CD4-positive, alpha-beta T cell (primary cell): ENCODE measurements around the gene CELSR2. TPM values are rescaled to one million over a fixed set of nuclear protein-coding genes. Genes with fewer than 3 reads are reported as not detected.

Experiments
- ATAC-seq: fragments of 200-7000 bp; cut with Tn5 transposase; one replicate; pipeline ENCODE4 v1.10.0; 2022; ENCODE audit warnings: mild to moderate bottlenecking; ENCODE audit not compliant: poor library complexity
- CTCF ChIA-PET: fragments of 350-600 bp; sonication (Branson Sonifier 250); formaldehyde crosslinking; loops from one replicate; lab custom pipeline; 2021; ENCODE audit warnings: antibody characterized with exemption, inconsistent platforms; lab: Charles Lee
- POLR2A ChIA-PET: fragments of 350-600 bp; sonication (Branson Sonifier 250); formaldehyde crosslinking; loops from one replicate; lab custom pipeline; 2021; ENCODE audit warnings: antibody characterized with exemption, inconsistent platforms; lab: Charles Lee
- DNase-seq, 14 experiments: peaks; one replicate each; pipeline ENCODE4 v3.0.0-alpha.2; 2013 to 2020; ENCODE audit warnings: mixed read lengths in 2 of 14
- H3K27ac ChIP-seq, 2 donors: one replicate each; pipeline versions ENCODE4 v1.5.1 to v1.7.0; 2013; ENCODE audit warnings: low read length in 2 of 2, low read depth in 1 of 2, mild to moderate bottlenecking in 1 of 2
- H3K27me3 ChIP-seq, 2 experiments: 1 replicate in 1 of 2; 2 replicates in 1 of 2; pipeline versions ENCODE4 v1.6.1 to v1.7.0; 2013; ENCODE audit warnings: low read length in 2 of 2, control low read depth in 1 of 2, mild to moderate bottlenecking in 1 of 2, moderate library complexity in 1 of 2; ENCODE audit not compliant: insufficient read depth in 2 of 2, control insufficient read depth in 1 of 2
- H3K36me3 ChIP-seq: one replicate; pipeline ENCODE4 v1.6.1; 2013; ENCODE audit warnings: low read length, control low read depth; ENCODE audit not compliant: insufficient read depth
- H3K4me1 ChIP-seq: one replicate; pipeline ENCODE4 v1.6.1; 2013; ENCODE audit warnings: low read length, control low read depth; ENCODE audit not compliant: insufficient read depth
- H3K4me3 ChIP-seq: one replicate; pipeline ENCODE4 v1.5.1; 2013; ENCODE audit warnings: mild to moderate bottlenecking, low read length, moderate library complexity
- H3K9me3 ChIP-seq, 2 experiments: 1 replicate in 1 of 2; 2 replicates in 1 of 2; pipeline versions ENCODE4 v1.6.1 to v1.7.0; 2013; ENCODE audit warnings: low read length in 2 of 2, mild to moderate bottlenecking in 2 of 2, control low read depth in 1 of 2, moderate library complexity in 1 of 2; ENCODE audit not compliant: control insufficient read depth in 1 of 2, insufficient read depth in 1 of 2
- H3K27ac Mint-ChIP-seq: one replicate; pipeline ENCODE4 v1.8.0; 2020; ENCODE audit warnings: mixed read lengths
- H3K27me3 Mint-ChIP-seq: one replicate; pipeline ENCODE4 v1.8.0; 2021; ENCODE audit warnings: mixed read lengths
- H3K36me3 Mint-ChIP-seq: one replicate; pipeline ENCODE4 v1.8.0; 2021; ENCODE audit warnings: low read depth, mixed read lengths
- H3K4me1 Mint-ChIP-seq: one replicate; pipeline ENCODE4 v1.8.0; 2021; ENCODE audit warnings: low read depth, mixed read lengths
- H3K4me3 Mint-ChIP-seq: one replicate; pipeline ENCODE4 v1.8.0; 2020; ENCODE audit warnings: mild to moderate bottlenecking, mixed read lengths
- H3K9me3 Mint-ChIP-seq: one replicate; pipeline ENCODE4 v1.8.0; 2020; ENCODE audit warnings: mixed read lengths
- CTCF ChIP-seq: fragments of 200-600 bp; IDR thresholded peaks from one replicate; pipeline ENCODE4 v1.8.0; 2022; ENCODE audit warnings: antibody characterized with exemption, mild to moderate bottlenecking
- intact Hi-C, 2 experiments: fragments of 100-400 bp; cut with DNase I in 1 of 2; cut with micrococcal nuclease in 1 of 2; formaldehyde crosslinking; loops; one replicate each; pipeline versions ENCODE4 v1.15.1 to v1.9.0; 2023 to 2025; cut with DNase I, micrococcal nuclease
- total RNA-seq, 174 experiments: library from RNA in 2 of 174; stranded (reverse) in 2 of 174; gene quantifications; one replicate each; pipeline ENCODE4 v1.2.3 and lab custom pipeline; 2021 to 2026

Gene CELSR2
- total RNA-seq, 2 experiments from 2014 or later, result 3.6 TPM

GRCh38 chr1:109239409-109240068 is 9.8 kb upstream of the CELSR2 start:
- peaks cover 29% of the 10 kb centered on the region for H3K4me1 ChIP-seq
- intact Hi-C loops, result no loop called here
- ChIA-PET POLR2A (interaction anchor here (0.6 to 2.8 kb wide), 5 partner anchors 10 to 293 kb away, joined by 3 to 15 read pairs (median 3); partner anchors contain the start of genes CELSR2 and SARS1), CTCF (no interaction called here)
- H3K36me3 ChIP-seq, result peaks cover 46% of the 10 kb centered on the region
- Mint-ChIP-seq H3K27me3 (no peaks in the 10 kb centered on the region), H3K4me1 (peaks cover 32% of the 10 kb centered on the region), H3K4me3 (no peak overlapping the region), H3K36me3 (peaks cover 50% of the 10 kb centered on the region), H3K27ac (peak overlapping the region; percentile 73), H3K9me3 (no peaks in the 10 kb centered on the region)
- H3K27ac ChIP-seq, result no peak overlapping the region
- no peaks in the 10 kb centered on the region for H3K9me3 ChIP-seq
- ATAC-seq, result peak; percentile 75
- H3K27me3 ChIP-seq, result peaks cover 0 to 3% of the 10 kb centered on the region in 2 experiments
- no peak overlapping the region for H3K4me3 ChIP-seq
- peak in 5 of 14 experiments; percentile 31 to 64 (median 40) for DNase-seq
- peak; percentile 26 for TF ChIP-seq CTCF

- ChIA-PET POLR2A (interaction anchor here (1.3 to 2.8 kb wide), 3 partner anchors 9 to 26 kb away, joined by 3 to 15 read pairs (median 4); partner anchors contain the start of genes CELSR2 and SARS1), CTCF (no interaction called here)
- no peaks in the 10 kb centered on the region for H3K27me3 Mint-ChIP-seq
- H3K9me3 ChIP-seq, result no peaks in the 10 kb centered on the region
- H3K27ac ChIP-seq, result no peak overlapping the region
- peaks cover 37% of the 10 kb centered on the region for H3K36me3 ChIP-seq
- intact Hi-C loops, result no loop called here
- no peak overlapping the region for H3K4me3 Mint-ChIP-seq
- H3K27ac Mint-ChIP-seq, result peak overlapping the region; percentile 73
- H3K27me3 ChIP-seq, result peaks cover 0 to 3% of the 10 kb centered on the region in 2 experiments
- peaks cover 27% of the 10 kb centered on the region for H3K4me1 ChIP-seq
- DNase-seq (peak in 6 of 14 experiments; percentile 18 to 43 (median 28)), ATAC-seq (peak; percentile 22)
- no peaks in the 10 kb centered on the region for H3K9me3 Mint-ChIP-seq
- peaks cover 40% of the 10 kb centered on the region for H3K36me3 Mint-ChIP-seq
- TF ChIP-seq CTCF, result no peak
- H3K4me3 ChIP-seq, result no peak overlapping the region
- H3K4me1 Mint-ChIP-seq, result peaks cover 25% of the 10 kb centered on the region
Measured at GRCh38 chr1:109240158-109241152, 8.9 kb upstream of the CELSR2 start.

GRCh38 chr1:109241344-109241743 is 8.0 kb upstream of the CELSR2 start:
- H3K4me3 Mint-ChIP-seq, result no peak overlapping the region
- no peak for TF ChIP-seq CTCF
- Histone ChIP-seq H3K36me3 (peaks cover 28% of the 10 kb centered on the region), H3K27me3 (peaks cover 0 to 3% of the 10 kb centered on the region in 2 experiments), H3K9me3 (no peaks in the 10 kb centered on the region), H3K4me3 (no peak overlapping the region), H3K4me1 (peaks cover 27% of the 10 kb centered on the region), H3K27ac (no peak overlapping the region)
- DNase-seq, result peak in 2 of 14 experiments; percentile 21 to 29
- intact Hi-C loops, result no loop called here
- H3K9me3 Mint-ChIP-seq, result no peaks in the 10 kb centered on the region
- ATAC-seq, result peak; percentile 22
- CTCF ChIA-PET, result no interaction called here
- peak overlapping the region; percentile 62 for H3K27ac Mint-ChIP-seq
- POLR2A ChIA-PET, result interaction anchor here (2.8 kb wide), 1 partner anchor 27 kb away, joined by 15 read pairs; the partner anchor contains the start of gene SARS1
- H3K36me3 Mint-ChIP-seq, result peaks cover 32% of the 10 kb centered on the region
- peaks cover 25% of the 10 kb centered on the region for H3K4me1 Mint-ChIP-seq
- H3K27me3 Mint-ChIP-seq, result no peaks in the 10 kb centered on the region
